Measurements from ENCODE around the gene ID3. TPM values are rescaled to one million over a fixed set of nuclear protein-coding genes. Genes with fewer than 3 reads are reported as not detected.

Gene ID3
- 100 to 1,000 TPM in 1 of 2 donors, 10 to 100 TPM in 1; 65.9 to 118 TPM for total RNA-seq

- H3K27ac ChIP-seq, result peak within 1 kb of the TSS; percentile 90 to 94 (median 92)
- DNase-seq (peak; percentile 97 to 98 (median 98)), ATAC-seq (peak; percentile 62)
- peak within 1 kb of the TSS; percentile 59 to 66 for H3K4me3 ChIP-seq
- intact Hi-C loops (cut with DNase I), result no loop called here
- 1% methylated on average over 23 to 57 of the region's 57 CpGs for WGBS, 2 donors
- no peak for TF ChIP-seq CTCF (IDR thresholded peaks at IDR 0.05)
- TF ChIP-seq POLR2A (IDR thresholded peaks at IDR 0.05), result peak; percentile 99 to 100 (median 99)
- H3K9me3 ChIP-seq, result no peaks in the 10 kb centered on the region
- peaks cover 85% of the 10 kb centered on the region for H3K4me1 ChIP-seq
- H3K36me3 ChIP-seq (replicated peaks in 1 of 2; ENCODE audit: insufficient read depth in 1 of 2, low read depth in 2 of 2), result no peaks in the 10 kb centered on the region
- H3K27me3 ChIP-seq, result no peaks in the 10 kb centered on the region
Measured at GRCh38 chr1:23559136-23559984, at the start of gene ID3. Gene ID3 (minus strand): TSS chr1:23559501. CDS start chr1:23559426, 75 bp downstream.

GRCh38 chr1:23607944-23608343, 48.6 kb upstream of the ID3 start:
- intact Hi-C loops (cut with DNase I), result no loop called here
- H3K4me3 ChIP-seq, result no peak overlapping the region
- ATAC-seq, result no peak
- H3K27me3 ChIP-seq, result no peaks in the 10 kb centered on the region
- no peak for DNase-seq
- H3K9me3 ChIP-seq, result no peaks in the 10 kb centered on the region
- no peaks in the 10 kb centered on the region for H3K36me3 ChIP-seq (replicated peaks in 1 of 2; ENCODE audit: insufficient read depth in 1 of 2, low read depth in 2 of 2)
- no peak overlapping the region for H3K27ac ChIP-seq
- no peaks in the 10 kb centered on the region for H3K4me1 ChIP-seq
- WGBS, 2 donors, result 66 to 81% methylated on average over 4 of the region's 4 CpGs
- no peak for TF ChIP-seq CTCF (IDR thresholded peaks at IDR 0.05)
- TF ChIP-seq POLR2A (IDR thresholded peaks at IDR 0.05), result no peak

GRCh38 chr1:23601968-23602876, 42.9 kb upstream of the ID3 start:
- Histone ChIP-seq H3K9me3 (no peaks in the 10 kb centered on the region), H3K27me3 (no peaks in the 10 kb centered on the region), H3K4me1 (no peaks in the 10 kb centered on the region), H3K36me3 (replicated peaks in 1 of 2; ENCODE audit: insufficient read depth in 1 of 2, low read depth in 2 of 2) (no peaks in the 10 kb centered on the region), H3K27ac (no peak overlapping the region), H3K4me3 (no peak overlapping the region)
- ATAC-seq, result no peak
- TF ChIP-seq POLR2A (IDR thresholded peaks at IDR 0.05) (no peak), CTCF (IDR thresholded peaks at IDR 0.05) (no peak)
- 74 to 81% methylated on average over 10 of the region's 10 CpGs for WGBS, 2 donors
- no peak for DNase-seq
- intact Hi-C loops (cut with DNase I), result no loop called here

GRCh38 chr1:23601135-23601967, 42.0 kb upstream of the ID3 start:
- TF ChIP-seq POLR2A (IDR thresholded peaks at IDR 0.05) (no peak), CTCF (IDR thresholded peaks at IDR 0.05) (no peak)
- Histone ChIP-seq H3K4me1 (no peaks in the 10 kb centered on the region), H3K9me3 (no peaks in the 10 kb centered on the region)

More at GRCh38 chr1:23601135-23601967, 42.0 kb upstream of the ID3 start:
- intact Hi-C loops (cut with DNase I), result no loop called here
- ATAC-seq (no peak), DNase-seq (no peak)
- H3K4me3 ChIP-seq, result no peak overlapping the region
- H3K27me3 ChIP-seq, result no peaks in the 10 kb centered on the region
- H3K27ac ChIP-seq, result no peak overlapping the region
- 84 to 91% methylated on average over 11 of the region's 11 CpGs for WGBS, 2 donors
- H3K36me3 ChIP-seq (replicated peaks in 1 of 2; ENCODE audit: insufficient read depth in 1 of 2, low read depth in 2 of 2), result no peaks in the 10 kb centered on the region
